Peyer's patch (tissue), 4 donors: ENCODE results near the gene PRR3.

Experiments
- POLR2A ChIP-seq, 2 donors: fragments of 450-650 bp; IDR thresholded peaks; one replicate each; pipeline ENCODE4 v1.5.1; 2017; ENCODE audit warnings: antibody characterized with exemption in 2 of 2, mild to moderate bottlenecking in 2 of 2, moderate library complexity in 2 of 2
- TF ChIP-seq, protein P1 (sequence below), 6 experiments: fragments of 450-650 bp in 4 of 6; fragments of 200-600 bp in 2 of 6; sonication (generic) in 1 of 6; IDR thresholded peaks; one replicate each; pipeline ENCODE4 v1.5.1; 2017 to 2019; ENCODE audit warnings: antibody characterized with exemption in 6 of 6, mild to moderate bottlenecking in 3 of 6, moderate library complexity in 1 of 6

GRCh38 chr6:30533460-30534294 is 23.4 kb upstream of the PRR3 start:
- no peak for TF ChIP-seq POLR2A (IDR thresholded peaks at IDR 0.05)
- TF ChIP-seq, protein P1, sequence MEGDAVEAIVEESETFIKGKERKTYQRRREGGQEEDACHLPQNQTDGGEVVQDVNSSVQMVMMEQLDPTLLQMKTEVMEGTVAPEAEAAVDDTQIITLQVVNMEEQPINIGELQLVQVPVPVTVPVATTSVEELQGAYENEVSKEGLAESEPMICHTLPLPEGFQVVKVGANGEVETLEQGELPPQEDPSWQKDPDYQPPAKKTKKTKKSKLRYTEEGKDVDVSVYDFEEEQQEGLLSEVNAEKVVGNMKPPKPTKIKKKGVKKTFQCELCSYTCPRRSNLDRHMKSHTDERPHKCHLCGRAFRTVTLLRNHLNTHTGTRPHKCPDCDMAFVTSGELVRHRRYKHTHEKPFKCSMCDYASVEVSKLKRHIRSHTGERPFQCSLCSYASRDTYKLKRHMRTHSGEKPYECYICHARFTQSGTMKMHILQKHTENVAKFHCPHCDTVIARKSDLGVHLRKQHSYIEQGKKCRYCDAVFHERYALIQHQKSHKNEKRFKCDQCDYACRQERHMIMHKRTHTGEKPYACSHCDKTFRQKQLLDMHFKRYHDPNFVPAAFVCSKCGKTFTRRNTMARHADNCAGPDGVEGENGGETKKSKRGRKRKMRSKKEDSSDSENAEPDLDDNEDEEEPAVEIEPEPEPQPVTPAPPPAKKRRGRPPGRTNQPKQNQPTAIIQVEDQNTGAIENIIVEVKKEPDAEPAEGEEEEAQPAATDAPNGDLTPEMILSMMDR (IDR thresholded peaks at IDR 0.05): no peak
